GM21576 (cell line): ENCODE measurements around the gene CACNG5.

ENCODE experiments used
- ATAC-seq: cut with Tn5 transposase; IDR thresholded peaks from one replicate; pipeline ENCODE4 v1.9.1; 2021; ENCODE audit warnings: mild to moderate bottlenecking, moderate library complexity; ENCODE audit not compliant: unreplicated experiment

CACNG5 gene

GRCh38 chr17:66834919-66835454 is at the start of gene CACNG5:
Gene CACNG5, plus strand, starts transcription at chr17:66835117. Its CDS starts 42,216 bp downstream, at chr17:66877333.
- ATAC-seq = no peak

- ATAC-seq = no peak
Measured at GRCh38 chr17:66786107-66786506, 48.8 kb upstream of the CACNG5 start.

- ATAC-seq = no peak
Measured at GRCh38 chr17:66787914-66788313, 47.0 kb upstream of the CACNG5 start.

GRCh38 chr17:66789093-66789492 is 45.8 kb upstream of the CACNG5 start:
- ATAC-seq = no peak

GRCh38 chr17:66789961-66790437 is 44.9 kb upstream of the CACNG5 start:
- no peak for ATAC-seq

GRCh38 chr17:66790501-66791061 is 44.3 kb upstream of the CACNG5 start:
- ATAC-seq = no peak

GRCh38 chr17:66791347-66791746 is 43.6 kb upstream of the CACNG5 start:
- no peak for ATAC-seq

GRCh38 chr17:66793814-66794213 is 41.1 kb upstream of the CACNG5 start:
- no peak for ATAC-seq

GRCh38 chr17:66795486-66795885 is 39.4 kb upstream of the CACNG5 start:
- no peak for ATAC-seq

- no peak for ATAC-seq
Measured at GRCh38 chr17:66799849-66800537, 34.9 kb upstream of the CACNG5 start.

GRCh38 chr17:66803474-66803951 is 31.4 kb upstream of the CACNG5 start:
- no peak for ATAC-seq

- ATAC-seq = no peak
Measured at GRCh38 chr17:66805567-66805966, 29.4 kb upstream of the CACNG5 start.

- no peak for ATAC-seq
Measured at GRCh38 chr17:66807182-66807581, 27.7 kb upstream of the CACNG5 start.

GRCh38 chr17:66809408-66809807 is 25.5 kb upstream of the CACNG5 start:
- no peak for ATAC-seq

- ATAC-seq = no peak
Measured at GRCh38 chr17:66810951-66811682, 23.8 kb upstream of the CACNG5 start.

GRCh38 chr17:66811683-66812054 is 23.2 kb upstream of the CACNG5 start:
- no peak for ATAC-seq

- no peak for ATAC-seq
Measured at GRCh38 chr17:66812571-66812970, 22.3 kb upstream of the CACNG5 start.

GRCh38 chr17:66813296-66813695 is 21.6 kb upstream of the CACNG5 start:
- no peak for ATAC-seq

- ATAC-seq = no peak
Measured at GRCh38 chr17:66814026-66814425, 20.9 kb upstream of the CACNG5 start.

- no peak for ATAC-seq
Measured at GRCh38 chr17:66814570-66814969, 20.3 kb upstream of the CACNG5 start.

- ATAC-seq = no peak
Measured at GRCh38 chr17:66817750-66818149, 17.2 kb upstream of the CACNG5 start.

GRCh38 chr17:66819466-66819865 is 15.5 kb upstream of the CACNG5 start:
- no peak for ATAC-seq
